ENCODE measurements around the gene RAD23A.
A peak's percentile ranks its signal among the peaks of the same experiment; 100 is the strongest.

Gene RAD23A

DNA sequence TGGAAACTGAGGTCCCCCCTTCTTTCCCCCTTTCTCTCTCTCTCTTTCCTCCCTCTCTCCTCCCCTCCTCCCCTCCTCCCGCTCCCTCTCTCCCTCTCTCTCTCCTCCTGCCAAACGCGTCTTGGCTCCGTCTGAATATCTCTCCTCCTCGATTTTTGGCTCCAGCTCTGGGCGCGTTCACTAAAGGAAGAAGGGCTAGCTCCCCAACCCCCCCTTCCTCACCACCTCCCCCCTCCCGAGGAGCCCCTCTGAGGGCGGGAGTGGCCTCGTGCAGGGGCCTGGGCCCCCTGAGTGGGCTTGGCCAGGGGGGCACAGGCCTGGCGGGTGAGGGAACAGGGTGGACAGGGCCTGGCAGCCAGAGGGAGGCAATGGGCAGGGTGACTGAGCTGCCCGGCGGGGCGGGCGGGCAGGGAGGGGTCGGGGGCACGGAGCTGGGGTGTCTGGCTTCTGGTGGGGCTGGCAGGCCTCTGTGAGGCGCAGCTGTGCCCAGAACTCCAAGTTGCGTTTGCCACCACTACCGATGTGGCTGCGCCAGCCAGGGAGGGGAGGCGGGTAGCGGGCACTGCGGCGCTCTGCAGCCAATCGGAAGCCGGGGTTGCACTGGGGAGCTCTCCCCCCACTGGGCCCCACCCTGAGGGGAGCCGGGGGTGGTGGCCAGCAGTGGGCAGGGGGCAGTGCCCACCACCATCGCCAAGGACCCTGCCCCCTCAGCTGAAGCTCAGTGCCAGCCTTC lies 56.7 kb downstream of the RAD23A start:
- peak overlapping the region; percentile 69 for H3K4me3 ChIP-seq (ENCODE audit: low read length)
- no peaks in the 10 kb centered on the region for H3K9me3 ChIP-seq (ENCODE audit: control insufficient read depth, low read length)
- peak overlapping the region; percentile 83 for H3K9ac ChIP-seq (ENCODE audit: low read length)
- peaks cover 6% of the 10 kb centered on the region for H3K36me3 ChIP-seq (ENCODE audit: control insufficient read depth, insufficient read depth, low read length, severe bottlenecking)
- peaks cover 72% of the 10 kb centered on the region for H3K4me1 ChIP-seq (ENCODE audit: control insufficient read depth, insufficient read depth, low read length)
- DNase-seq (ENCODE audit: low read depth) = no peak
- no peaks in the 10 kb centered on the region for H3K27me3 ChIP-seq (replicated peaks; ENCODE audit: control insufficient read depth, insufficient read depth, low read length)

DNA sequence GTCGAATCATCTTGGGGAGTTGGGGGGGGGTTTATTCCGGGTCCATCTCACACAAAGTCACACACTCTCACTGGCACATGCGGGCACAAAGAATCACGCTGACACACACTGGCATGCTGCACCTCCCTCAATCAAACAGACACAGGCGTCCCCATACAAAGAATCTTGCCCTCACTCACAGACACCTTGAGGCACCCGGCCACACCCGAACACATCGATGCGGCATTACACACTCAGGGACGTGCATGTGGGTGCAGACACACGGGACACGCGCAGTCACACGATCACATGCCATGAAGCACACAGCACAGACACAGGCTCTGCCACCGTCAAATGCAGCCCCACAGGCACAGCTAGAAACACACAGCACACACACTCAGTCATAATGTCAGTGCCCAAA lies 57.4 kb downstream of the RAD23A start:
- H3K27me3 ChIP-seq (replicated peaks; ENCODE audit: control insufficient read depth, insufficient read depth, low read length) = no peaks in the 10 kb centered on the region
- peak overlapping the region; percentile 51 for H3K4me3 ChIP-seq (ENCODE audit: low read length)
- no peaks in the 10 kb centered on the region for H3K9me3 ChIP-seq (ENCODE audit: control insufficient read depth, low read length)
- H3K9ac ChIP-seq (ENCODE audit: low read length) = peak overlapping the region; percentile 83
- H3K4me1 ChIP-seq (ENCODE audit: control insufficient read depth, insufficient read depth, low read length) = peaks cover 71% of the 10 kb centered on the region
- DNase-seq (ENCODE audit: low read depth) = no peak
- H3K36me3 ChIP-seq (ENCODE audit: control insufficient read depth, insufficient read depth, low read length, severe bottlenecking) = peaks cover 6% of the 10 kb centered on the region
